Activated CD8-positive, alpha-beta T cell treated with anti-CD3 and anti-CD28 coated beads for 36 hours (primary cell): ENCODE results near the gene GRID1. TPM values are rescaled to one million over a fixed set of nuclear protein-coding genes. Genes with fewer than 3 reads are reported as not detected.

ENCODE experiments used
- ATAC-seq: fragments of 200-7000 bp; cut with Tn5 transposase; one replicate; pipeline ENCODE4 v1.10.0; 2021; ENCODE audit warnings: mild to moderate bottlenecking, moderate library complexity
- CTCF ChIA-PET: fragments of 350-600 bp; sonication (Branson Sonifier 250); formaldehyde crosslinking; loops from one replicate; lab custom pipeline; 2021; ENCODE audit warnings: antibody characterized with exemption; lab: Charles Lee
- POLR2A ChIA-PET: fragments of 350-600 bp; sonication (Branson Sonifier 250); formaldehyde crosslinking; loops from one replicate; lab custom pipeline; 2021; ENCODE audit warnings: antibody characterized with exemption; lab: Charles Lee
- DNase-seq: peaks from one replicate; pipeline ENCODE4 v3.0.0-alpha.2; 2020
- H3K27ac Mint-ChIP-seq: one replicate; pipeline ENCODE4 v1.8.0; 2021; ENCODE audit warnings: mild to moderate bottlenecking, mixed read lengths
- H3K27me3 Mint-ChIP-seq: one replicate; pipeline ENCODE4 v1.8.0; 2021; ENCODE audit warnings: mixed read lengths
- H3K36me3 Mint-ChIP-seq: one replicate; pipeline ENCODE4 v1.8.0; 2021; ENCODE audit warnings: low read depth, mixed read lengths
- H3K4me1 Mint-ChIP-seq: one replicate; pipeline ENCODE4 v1.8.0; 2021; ENCODE audit warnings: low read depth, mixed read lengths
- H3K4me3 Mint-ChIP-seq: one replicate; pipeline ENCODE4 v1.8.0; 2021; ENCODE audit warnings: mild to moderate bottlenecking, moderate library complexity, mixed read lengths
- H3K9me3 Mint-ChIP-seq: one replicate; pipeline ENCODE4 v1.8.0; 2021; ENCODE audit warnings: mixed read lengths
- intact Hi-C: fragments of 100-400 bp; cut with micrococcal nuclease; formaldehyde crosslinking; loops from one replicate; pipeline ENCODE4 v1.10.0; 2022
- total RNA-seq, 2 experiments: library from RNA; stranded (reverse); gene quantifications; one replicate each; pipeline ENCODE4 v1.2.3, GENCODE V29; 2021
- TF ChIP-seq, protein P1 (sequence below): fragments of 200-600 bp; IDR thresholded peaks from one replicate; pipeline ENCODE4 v1.8.0; 2022; ENCODE audit warnings: antibody characterized with exemption, mild to moderate bottlenecking

GRID1 gene
- total RNA-seq, 2 experiments from 2014 or later, result not detected

DNA sequence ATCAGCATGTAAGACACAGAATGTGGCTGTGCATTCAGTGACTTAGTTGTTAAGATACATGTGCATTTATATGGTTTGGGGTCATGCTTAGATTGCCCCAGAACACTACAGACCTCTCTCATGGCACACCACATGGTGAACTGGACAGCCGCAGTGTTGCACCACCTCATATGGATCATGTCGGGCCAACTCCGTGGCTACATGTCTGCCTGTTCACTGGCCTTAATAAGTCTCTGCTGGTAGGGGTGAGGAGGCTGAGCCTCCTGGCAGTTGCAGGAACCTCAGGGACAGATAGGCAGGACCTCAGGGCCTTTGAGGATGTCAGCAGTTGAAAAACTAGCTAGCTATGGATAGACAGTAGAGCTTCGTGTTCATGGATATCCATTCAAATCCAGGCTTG is 751.0 kb downstream of the GRID1 start:
- intact Hi-C loops, result no loop called here
- Mint-ChIP-seq H3K4me1 (peaks cover 33% of the 10 kb centered on the region), H3K27me3 (no peaks in the 10 kb centered on the region), H3K9me3 (no peaks in the 10 kb centered on the region), H3K36me3 (no peaks in the 10 kb centered on the region), H3K4me3 (no peak overlapping the region), H3K27ac (no peak overlapping the region)
- DNase-seq (no peak), ATAC-seq (no peak)
- ChIA-PET CTCF (interaction anchor here (0.9 kb wide), 1 partner anchor 9 kb away, joined by 3 read pairs; no protein-coding TSS in a partner anchor), POLR2A (interaction anchor here (0.6 kb wide), 1 partner anchor 1286 kb away, joined by 3 read pairs; no protein-coding TSS in a partner anchor)
- TF ChIP-seq, protein P1, sequence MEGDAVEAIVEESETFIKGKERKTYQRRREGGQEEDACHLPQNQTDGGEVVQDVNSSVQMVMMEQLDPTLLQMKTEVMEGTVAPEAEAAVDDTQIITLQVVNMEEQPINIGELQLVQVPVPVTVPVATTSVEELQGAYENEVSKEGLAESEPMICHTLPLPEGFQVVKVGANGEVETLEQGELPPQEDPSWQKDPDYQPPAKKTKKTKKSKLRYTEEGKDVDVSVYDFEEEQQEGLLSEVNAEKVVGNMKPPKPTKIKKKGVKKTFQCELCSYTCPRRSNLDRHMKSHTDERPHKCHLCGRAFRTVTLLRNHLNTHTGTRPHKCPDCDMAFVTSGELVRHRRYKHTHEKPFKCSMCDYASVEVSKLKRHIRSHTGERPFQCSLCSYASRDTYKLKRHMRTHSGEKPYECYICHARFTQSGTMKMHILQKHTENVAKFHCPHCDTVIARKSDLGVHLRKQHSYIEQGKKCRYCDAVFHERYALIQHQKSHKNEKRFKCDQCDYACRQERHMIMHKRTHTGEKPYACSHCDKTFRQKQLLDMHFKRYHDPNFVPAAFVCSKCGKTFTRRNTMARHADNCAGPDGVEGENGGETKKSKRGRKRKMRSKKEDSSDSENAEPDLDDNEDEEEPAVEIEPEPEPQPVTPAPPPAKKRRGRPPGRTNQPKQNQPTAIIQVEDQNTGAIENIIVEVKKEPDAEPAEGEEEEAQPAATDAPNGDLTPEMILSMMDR, result no peak

DNA sequence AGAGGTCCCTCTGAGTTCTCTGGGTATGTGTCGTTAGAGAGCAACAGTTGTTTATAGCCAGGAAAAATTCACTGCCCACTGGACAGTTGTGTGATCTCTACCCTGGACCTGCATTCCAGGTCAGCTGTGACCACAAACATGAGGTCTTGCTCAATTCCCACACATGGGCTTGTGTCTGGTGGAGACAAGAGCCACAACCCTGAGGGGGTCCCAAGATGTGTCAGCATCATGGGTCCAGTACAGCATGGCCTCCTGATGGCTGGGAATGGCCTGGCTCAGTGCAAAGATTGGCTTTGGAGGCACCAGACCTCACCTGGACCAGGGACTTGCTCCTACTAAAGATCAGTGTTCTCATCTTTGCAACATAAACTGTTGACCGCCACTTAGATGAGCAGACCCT is 751.6 kb downstream of the GRID1 start:
- DNase-seq, result no peak
- intact Hi-C loops, result no loop called here

DNA sequence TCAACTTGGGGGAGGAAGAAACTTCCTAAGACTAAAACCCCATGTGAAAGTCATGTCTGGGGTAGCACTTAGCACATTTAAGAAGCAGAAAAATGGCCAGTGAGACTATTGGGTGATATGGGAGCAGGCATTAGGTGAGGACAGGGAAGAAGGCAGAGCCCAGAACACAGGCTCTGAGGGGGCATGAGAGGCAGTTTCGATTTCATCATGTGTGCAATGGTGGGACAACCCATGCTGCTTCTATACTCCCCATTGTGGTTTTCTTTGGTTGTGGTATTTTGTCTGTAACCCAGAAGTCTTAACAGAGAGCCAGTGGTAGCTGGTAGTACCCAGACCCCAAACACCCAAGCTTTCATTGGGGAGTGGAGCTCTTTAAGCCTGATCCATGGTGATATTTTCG is 752.0 kb downstream of the GRID1 start:
- intact Hi-C loops, result no loop called here
- POLR2A ChIA-PET, result interaction anchor here (1.2 kb wide), 1 partner anchor 18 kb away, joined by 3 read pairs; no protein-coding TSS in a partner anchor
- H3K27me3 Mint-ChIP-seq, result no peaks in the 10 kb centered on the region
- no peaks in the 10 kb centered on the region for H3K9me3 Mint-ChIP-seq
- DNase-seq, result peak; percentile 20
- peaks cover 33% of the 10 kb centered on the region for H3K4me1 Mint-ChIP-seq
- ATAC-seq, result peak; percentile 57
- no peaks in the 10 kb centered on the region for H3K36me3 Mint-ChIP-seq
- TF ChIP-seq, protein P1, result no peak
- CTCF ChIA-PET, result interaction anchor here (1.1 to 1.9 kb wide), 3 partner anchors 8 to 20 kb away, joined by 3 to 4 read pairs (median 3); no protein-coding TSS in a partner anchor
- H3K27ac Mint-ChIP-seq, result no peak overlapping the region
- no peak overlapping the region for H3K4me3 Mint-ChIP-seq

More for the DNA sequence above, 751.6 kb downstream of the GRID1 start:
- Mint-ChIP-seq H3K36me3 (no peaks in the 10 kb centered on the region), H3K27ac (no peak overlapping the region), H3K4me1 (peaks cover 33% of the 10 kb centered on the region), H3K9me3 (no peaks in the 10 kb centered on the region), H3K4me3 (no peak overlapping the region), H3K27me3 (no peaks in the 10 kb centered on the region)
- TF ChIP-seq, protein P1, result no peak
- POLR2A ChIA-PET, result no interaction called here
- CTCF ChIA-PET, result interaction anchor here (1.9 kb wide), 1 partner anchor 8 kb away, joined by 4 read pairs; no protein-coding TSS in a partner anchor
- ATAC-seq, result no peak

DNA sequence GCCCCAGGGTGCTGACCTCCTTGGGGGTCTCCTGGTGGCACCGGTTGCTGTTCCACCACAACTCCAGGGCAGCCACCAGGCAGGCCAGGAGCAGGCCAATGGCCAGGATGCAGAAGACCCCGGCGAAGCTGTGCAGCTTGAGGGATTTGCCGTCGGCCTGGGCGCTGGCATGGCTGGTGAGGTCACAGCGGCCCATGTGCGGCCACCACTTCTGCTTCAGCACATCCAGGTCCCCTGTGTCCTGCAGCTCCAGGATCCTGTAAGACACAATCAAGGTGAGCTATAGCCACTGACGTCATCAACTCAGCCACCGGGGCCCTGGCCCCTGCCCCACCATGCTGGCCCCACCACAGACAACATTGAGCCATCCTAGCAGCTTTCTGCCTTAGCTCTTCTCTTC is 753.2 kb downstream of the GRID1 start:
- H3K36me3 Mint-ChIP-seq, result no peaks in the 10 kb centered on the region
- DNase-seq (no peak), ATAC-seq (no peak)
- CTCF ChIA-PET, result interaction anchor here (1.1 to 1.9 kb wide), 3 partner anchors 9 to 19 kb away, joined by 3 to 4 read pairs (median 3); no protein-coding TSS in a partner anchor
- TF ChIP-seq, protein P1, result no peak
- H3K27me3 Mint-ChIP-seq, result no peaks in the 10 kb centered on the region
- POLR2A ChIA-PET, result no interaction called here
- H3K4me3 Mint-ChIP-seq, result no peak overlapping the region
- no peaks in the 10 kb centered on the region for H3K9me3 Mint-ChIP-seq
- peaks cover 33% of the 10 kb centered on the region for H3K4me1 Mint-ChIP-seq
- intact Hi-C loops, result no loop called here
- H3K27ac Mint-ChIP-seq, result no peak overlapping the region

DNA sequence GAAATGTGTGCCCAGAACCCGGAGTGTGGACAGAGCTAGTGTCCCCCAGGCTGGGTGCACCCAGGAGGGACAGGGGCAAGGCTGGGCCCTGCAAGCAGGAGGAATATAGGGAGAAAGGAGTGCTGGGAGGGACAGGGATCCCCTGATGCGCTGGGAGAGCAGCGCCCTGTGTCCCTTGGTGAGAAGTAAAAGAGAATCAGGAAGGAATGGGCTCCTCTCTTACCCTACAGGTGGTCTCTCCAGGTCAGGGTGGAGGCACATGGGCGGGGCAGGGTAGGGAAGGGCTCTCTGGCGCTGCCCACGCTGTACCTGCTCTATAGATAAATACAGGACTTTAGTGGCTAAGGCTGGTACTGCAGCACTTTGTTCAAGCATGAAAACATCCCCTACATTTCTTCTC is 753.8 kb downstream of the GRID1 start:
- ATAC-seq (peak; percentile 48), DNase-seq (peak; percentile 41)
- H3K4me3 Mint-ChIP-seq, result no peak overlapping the region
- H3K36me3 Mint-ChIP-seq, result no peaks in the 10 kb centered on the region
- ChIA-PET POLR2A (interaction anchor here (1.2 kb wide), 1 partner anchor 10 kb away, joined by 3 read pairs; no protein-coding TSS in a partner anchor), CTCF (interaction anchor here (0.7 to 1.8 kb wide), 3 partner anchors 11 to 155 kb away, joined by 3 to 9 read pairs (median 3); no protein-coding TSS in a partner anchor)
- TF ChIP-seq, protein P1, result peak; percentile 51
- no peak overlapping the region for H3K27ac Mint-ChIP-seq
- H3K4me1 Mint-ChIP-seq, result peaks cover 33% of the 10 kb centered on the region
- intact Hi-C loops, result no loop called here
- H3K9me3 Mint-ChIP-seq, result no peaks in the 10 kb centered on the region
- no peaks in the 10 kb centered on the region for H3K27me3 Mint-ChIP-seq
